H1 (cell line): ENCODE measurements around the gene SBF2. TPM values are rescaled to one million over a fixed set of nuclear protein-coding genes. Genes with fewer than 3 reads are reported as not detected.
A peak's percentile ranks its signal among the peaks of the same experiment; 100 is the strongest.

Experiments
- CTCF ChIA-PET: fragments of 300-600 bp; sonication (Branson Sonifier 250); formaldehyde crosslinking; loops from one replicate; lab custom pipeline; 2021; ENCODE audit not compliant: partially characterized antibody; lab: Charles Lee
- POLR2A ChIA-PET: fragments of 300-600 bp; sonication (Branson Sonifier 250); formaldehyde crosslinking; loops from one replicate; lab custom pipeline; 2021; ENCODE audit warnings: inconsistent platforms; ENCODE audit not compliant: partially characterized antibody; lab: Charles Lee
- DNase-seq, 2 experiments: peaks; one replicate each; pipeline versions ENCODE4 v3.0.0 to v3.0.0-alpha.2; 2010 to 2022; ENCODE audit warnings: low spot score in 2 of 2, low read depth in 1 of 2, mixed read lengths in 1 of 2
- FAIRE-seq: peaks from 2 replicates; lab custom pipeline; 2011; peaks lifted over from hg19 to GRCh38; lab: Jason Lieb, UNC
- H2AFZ ChIP-seq: 2 replicates; pipeline ENCODE4 v1.8.1; 2012; ENCODE audit warnings: low read length, inconsistent platforms
- H2AK5ac ChIP-seq: 2 replicates; pipeline ENCODE4 v1.6.1; 2013; ENCODE audit warnings: low read depth, low read length
- H2BK120ac ChIP-seq: replicated peaks from 2 replicates; pipeline ENCODE3; 2013; ENCODE audit warnings: low read depth, low read length, inconsistent platforms
- H2BK12ac ChIP-seq: 2 replicates; pipeline ENCODE4 v1.6.1; 2013; ENCODE audit warnings: low read depth, low read length
- H2BK15ac ChIP-seq: 2 replicates; pipeline ENCODE4 v1.6.1; 2013; ENCODE audit warnings: low read length
- H2BK20ac ChIP-seq: 2 replicates; pipeline ENCODE4 v1.6.1; 2013; ENCODE audit warnings: low read length
- H2BK5ac ChIP-seq: 2 replicates; pipeline ENCODE4 v1.6.1; 2013; ENCODE audit warnings: low read depth, low read length
- H3K14ac ChIP-seq: 2 replicates; pipeline ENCODE4 v1.6.1; 2013; ENCODE audit warnings: inconsistent platforms; ENCODE audit not compliant: insufficient read length
- H3K18ac ChIP-seq: 2 replicates; pipeline ENCODE4 v1.6.1; 2013; ENCODE audit warnings: low read length; ENCODE audit errors: extremely low read depth
- H3K23ac ChIP-seq: 2 replicates; pipeline ENCODE4 v1.6.1; 2013; ENCODE audit warnings: inconsistent platforms; ENCODE audit not compliant: insufficient read length
- H3K23me2 ChIP-seq: 2 replicates; pipeline ENCODE4 v1.6.1; 2013; ENCODE audit warnings: low read depth, low read length
- H3K27ac ChIP-seq: 2 replicates; pipeline ENCODE4 v1.6.1; 2011; ENCODE audit warnings: low read depth, low read length, inconsistent platforms
- H3K27me3 ChIP-seq, 4 experiments: replicated peaks in 1 of 4; 1 replicate in 1 of 4; 2 replicates in 3 of 4; pipeline versions ENCODE4 v1.6.1 to v1.8.1; 2011 to 2013; ENCODE audit warnings: low read length in 3 of 4, mild to moderate bottlenecking in 3 of 4, inconsistent platforms in 2 of 4, mixed read lengths in 2 of 4, moderate library complexity in 1 of 4; ENCODE audit not compliant: control insufficient read depth in 3 of 4, insufficient read depth in 3 of 4; ENCODE audit errors: extremely low read depth in 1 of 4
- H3K36me3 ChIP-seq, 4 experiments: 2 replicates each; pipeline versions ENCODE4 v1.6.1 to v1.8.1; 2011 to 2013; ENCODE audit warnings: mild to moderate bottlenecking in 4 of 4, low read length in 3 of 4, moderate library complexity in 2 of 4, control low read depth in 1 of 4, inconsistent platforms in 1 of 4; ENCODE audit not compliant: insufficient read depth in 4 of 4, control insufficient read depth in 2 of 4
- H3K4ac ChIP-seq: replicated peaks from 2 replicates; pipeline ENCODE3; 2013; ENCODE audit warnings: low read length, low read depth, mixed read lengths, inconsistent platforms; ENCODE audit not compliant: insufficient read length
- H3K4me1 ChIP-seq, 4 experiments: replicated peaks in 1 of 4; 1 replicate in 1 of 4; 2 replicates in 3 of 4; pipeline versions ENCODE4 v1.6.1 to v1.8.1; 2011 to 2013; ENCODE audit warnings: low read length in 3 of 4, inconsistent platforms in 2 of 4, mixed read lengths in 1 of 4; ENCODE audit not compliant: insufficient read depth in 4 of 4, control insufficient read depth in 3 of 4
- H3K4me2 ChIP-seq, 2 experiments: 2 replicates each; pipeline versions ENCODE4 v1.6.1 to v1.8.1; 2011 to 2013; ENCODE audit warnings: low read depth in 2 of 2, low read length in 2 of 2, control low read depth in 1 of 2, inconsistent platforms in 1 of 2, mild to moderate bottlenecking in 1 of 2; ENCODE audit not compliant: insufficient read depth in 1 of 2
- H3K4me3 ChIP-seq, 4 experiments: fragments of 200-600, 300-600 bp in 1 of 4; sonication (generic), shearing (Covaris generic), sonication (Bioruptor Twin) in 1 of 4; 2 replicates each; pipeline versions ENCODE4 v1.5.1 to v1.8.1; 2011 to 2016; ENCODE audit warnings: low read length in 4 of 4, low read depth in 3 of 4, control low read depth in 2 of 4, inconsistent platforms in 2 of 4, mild to moderate bottlenecking in 2 of 4, mixed read lengths in 1 of 4, moderate library complexity in 1 of 4; ENCODE audit not compliant: insufficient read depth in 2 of 4; ENCODE audit errors: extremely low read depth in 1 of 4
- H3K56ac ChIP-seq: replicated peaks from 2 replicates; pipeline ENCODE3; 2013; ENCODE audit warnings: low read depth, mild to moderate bottlenecking, mixed read lengths, low read length, inconsistent platforms; ENCODE audit not compliant: insufficient read length
- H3K79me1 ChIP-seq: 2 replicates; pipeline ENCODE4 v1.6.1; 2013; ENCODE audit warnings: low read depth, low read length, control low read depth
- H3K79me2 ChIP-seq, 2 experiments: 2 replicates each; pipeline versions ENCODE4 v1.6.1 to v1.8.1; 2012 to 2013; ENCODE audit warnings: low read length in 2 of 2, mild to moderate bottlenecking in 2 of 2, inconsistent platforms in 1 of 2; ENCODE audit not compliant: insufficient read depth in 2 of 2, control insufficient read depth in 1 of 2
- H3K9ac ChIP-seq, 4 experiments: replicated peaks in 1 of 4; 1 replicate in 1 of 4; 2 replicates in 3 of 4; pipeline versions ENCODE4 v1.6.1 to v1.8.1; 2011 to 2013; ENCODE audit warnings: low read depth in 3 of 4, low read length in 3 of 4, control low read depth in 2 of 4, mild to moderate bottlenecking in 2 of 4, moderate library complexity in 2 of 4, inconsistent platforms in 1 of 4; ENCODE audit errors: extremely low read depth in 1 of 4
- H3K9me3 ChIP-seq, 2 experiments: 2 replicates each; pipeline versions ENCODE4 v1.6.1 to v1.8.1; 2012 to 2013; ENCODE audit warnings: mild to moderate bottlenecking in 2 of 2, moderate library complexity in 2 of 2, control low read depth in 1 of 2, inconsistent platforms in 1 of 2, low read depth in 1 of 2, low read length in 1 of 2, mixed read lengths in 1 of 2; ENCODE audit not compliant: insufficient read depth in 2 of 2
- H4K20me1 ChIP-seq, 2 experiments: replicated peaks in 1 of 2; 2 replicates each; pipeline versions ENCODE3 to v1.8.1; 2011 to 2013; ENCODE audit warnings: inconsistent platforms in 2 of 2, low read length in 2 of 2, mild to moderate bottlenecking in 1 of 2; ENCODE audit not compliant: insufficient read depth in 2 of 2, control insufficient read depth in 1 of 2
- H4K5ac ChIP-seq: 2 replicates; pipeline ENCODE4 v1.6.1; 2013; ENCODE audit warnings: low read length, low read depth, mixed read lengths, inconsistent platforms; ENCODE audit not compliant: insufficient read length
- H4K8ac ChIP-seq: 2 replicates; pipeline ENCODE4 v1.8.0; 2013; ENCODE audit warnings: mild to moderate bottlenecking, moderate library complexity, low read length, inconsistent platforms; ENCODE audit not compliant: insufficient read depth; ENCODE audit errors: extremely low read depth
- H4K91ac ChIP-seq: replicated peaks from 2 replicates; pipeline ENCODE3; 2013; ENCODE audit warnings: low read length, mixed read lengths, inconsistent platforms; ENCODE audit not compliant: insufficient read length
- CEBPB ChIP-seq: IDR thresholded peaks from 2 replicates; pipeline ENCODE4 v1.6.1; 2012; ENCODE audit warnings: low read depth, low read length
- E2F6 ChIP-seq: IDR thresholded peaks from 2 replicates; pipeline ENCODE4 v1.6.1; 2012; ENCODE audit warnings: inconsistent platforms
- KDM5A ChIP-seq: fragments of 200-600 bp; IDR thresholded peaks from 2 replicates; pipeline ENCODE4 v1.7.1; 2012; ENCODE audit warnings: mild to moderate bottlenecking, low read length, inconsistent platforms, mixed read lengths
- RNF2 ChIP-seq: fragments of 200-900, 300-1000 bp; sonication (generic); IDR thresholded peaks from 2 replicates; pipeline ENCODE4 v1.7.1; 2016; ENCODE audit warnings: borderline replicate concordance, low read depth, mild to moderate bottlenecking, antibody characterized with exemption, low read length; ENCODE audit not compliant: poor library complexity, severe bottlenecking; ENCODE audit errors: missing control alignments
- SIX5 ChIP-seq: IDR thresholded peaks from 2 replicates; pipeline ENCODE4 v1.6.1; 2011; ENCODE audit warnings: mild to moderate bottlenecking, low read depth, low read length
- WGBS, 2 experiments: shearing (Covaris generic) in 1 of 2; methylation state at CpG; one replicate each; pipeline versions ENCODE4 v1.1.6 to v1.1.7; 2013 to 2015; ENCODE audit warnings: low lambda C conversion rate in 2 of 2, mixed read lengths in 2 of 2, inconsistent platforms in 1 of 2, low coverage in 1 of 2, missing lambda C conversion rate in 1 of 2; ENCODE audit not compliant: insufficient replicate concordance in 2 of 2, insufficient coverage in 1 of 2, insufficient read length in 1 of 2; ENCODE audit errors: extremely low coverage in 1 of 2, missing lambda C conversion rate in 1 of 2; 5-methylcytosine and 5-hydroxymethylcytosine counted together
- polyA plus RNA-seq, 7 experiments: library from polyadenylated mRNA; depleted of rRNA in 3 of 7; stranded (reverse) in 5 of 7; unstranded in 2 of 7; fragments of >200 nt in 5 of 7; fragments of 200-250 nt in 2 of 7; gene quantifications; 1 replicate in 5 of 7; 2 replicates in 1 of 7; 4 replicates in 1 of 7; pipeline versions ENCODE4 v1.2.1 to v1.2.3, GENCODE V29; 2011 to 2013; ENCODE audit warnings: missing spikeins in 2 of 7, mixed read lengths in 2 of 7
- total RNA-seq: library from RNA; stranded (reverse); fragmentation: NEBNext Ultra II Directional; extraction: Animal tissue kit (Norgen Biotek cat#: 25700); gene quantifications from 2 replicates; pipeline ENCODE4 v1.2.1, GENCODE V29; 2021

Gene SBF2
- total and polyA plus RNA-seq, 2 of the 8 experiments (the other 6 are each of a cell fraction or from before 2014, with no cell fraction given), result 36.7 to 50.5 TPM

GRCh38 chr11:9838961-9839360, 455.1 kb downstream of the SBF2 start:
- TF ChIP-seq E2F6 (no peak), KDM5A (no peak), SIX5 (no peak), RNF2 (no peak), CEBPB (no peak)
- Histone ChIP-seq H3K9me3 (no peaks in the 10 kb centered on the region), H4K8ac (no peak overlapping the region), H3K14ac (no peak overlapping the region), H3K79me2 (no peaks in the 10 kb centered on the region), H3K23me2 (no peaks in the 10 kb centered on the region), H3K27me3 (no peaks in the 10 kb centered on the region), H3K4ac (no peak overlapping the region), H2BK5ac (no peak overlapping the region), H3K4me3 (no peak overlapping the region), H4K91ac (no peak overlapping the region), H2BK20ac (no peak overlapping the region), H3K36me3 (peaks cover 0 to 1% (median 0%) of the 10 kb centered on the region in 4 experiments; a peak in 1 of 8 replicates), H2BK12ac (no peak overlapping the region), H3K9ac (no peak overlapping the region), H3K79me1 (no peaks in the 10 kb centered on the region), H3K56ac (no peak overlapping the region), H3K4me1 (peaks cover 0 to 8% (median 5%) of the 10 kb centered on the region in 4 experiments; a peak in 3 of 7 replicates), H3K23ac (no peak overlapping the region), H3K4me2 (no peak overlapping the region; a peak in 1 of 4 replicates), H4K5ac (no peak overlapping the region), H2BK120ac (no peak overlapping the region), H3K18ac (no peak overlapping the region), H3K27ac (no peak overlapping the region), H2AK5ac (no peak overlapping the region), H2BK15ac (no peak overlapping the region), H2AFZ (no peak overlapping the region), H4K20me1 (no peaks in the 10 kb centered on the region)
- CTCF ChIA-PET, result interaction anchor here (0.6 to 1.8 kb wide), 3 partner anchors 129 to 258 kb away, joined by 3 to 5 read pairs (median 4); no protein-coding TSS in a partner anchor
- DNase-seq, result no peak
- FAIRE-seq, result peak; percentile 36
- POLR2A ChIA-PET, result no interaction called here
- WGBS, 2 experiments, result 67% methylated on average over 2 of the region's 2 CpGs; no CpG with 5 or more reads in 1 of the 2 experiments
